Mesendoderm (in vitro differentiated cells): ENCODE results near the gene GJD4.

ENCODE experiments used
- DNase-seq: peaks from one replicate; pipeline ENCODE4 v3.0.0; 2013
- H2AK5ac ChIP-seq: 2 replicates; pipeline ENCODE4 v1.6.1; 2013; ENCODE audit warnings: low read length, inconsistent platforms
- H2BK120ac ChIP-seq: 2 replicates; pipeline ENCODE4 v1.6.1; 2013; ENCODE audit warnings: low read depth, mild to moderate bottlenecking, low read length, moderate library complexity, mixed read lengths
- H2BK15ac ChIP-seq: replicated peaks from 2 replicates; pipeline ENCODE4 v1.6.1; 2013; ENCODE audit warnings: low read depth, mild to moderate bottlenecking, moderate library complexity
- H2BK5ac ChIP-seq: 2 replicates; pipeline ENCODE4 v1.6.1; 2013; ENCODE audit warnings: low read length, inconsistent platforms
- H3K18ac ChIP-seq: 2 replicates; pipeline ENCODE4 v1.6.1; 2013; ENCODE audit warnings: mild to moderate bottlenecking, low read length, mixed read lengths
- H3K23ac ChIP-seq: one replicate; pipeline ENCODE4 v1.6.1; 2013; ENCODE audit warnings: low read length
- H3K27ac ChIP-seq: 2 replicates; pipeline ENCODE4 v1.5.1; 2013; ENCODE audit warnings: low read depth, mild to moderate bottlenecking, inconsistent platforms, low read length, moderate library complexity
- H3K27me3 ChIP-seq: 2 replicates; pipeline ENCODE4 v1.6.1; 2013; ENCODE audit warnings: low read length, control low read depth, mild to moderate bottlenecking, inconsistent platforms; ENCODE audit not compliant: insufficient read depth, poor library complexity
- H3K36me3 ChIP-seq: 2 replicates; pipeline ENCODE4 v1.6.1; 2013; ENCODE audit warnings: low read length, inconsistent platforms; ENCODE audit not compliant: control insufficient read depth, insufficient read depth
- H3K4ac ChIP-seq: one replicate; pipeline ENCODE4 v1.6.1; 2013; ENCODE audit warnings: low read depth, mild to moderate bottlenecking, low read length, moderate library complexity
- H3K4me1 ChIP-seq: 2 replicates; pipeline ENCODE4 v1.6.1; 2013; ENCODE audit warnings: low read depth, low read length, inconsistent platforms; ENCODE audit not compliant: control insufficient read depth
- H3K4me2 ChIP-seq: 2 replicates; pipeline ENCODE4 v1.6.1; 2013; ENCODE audit warnings: low read length
- H3K4me3 ChIP-seq: 2 replicates; pipeline ENCODE4 v1.5.1; 2013; ENCODE audit warnings: mild to moderate bottlenecking, low read length
- H3K56ac ChIP-seq: one replicate; pipeline ENCODE4 v1.6.1; 2013; ENCODE audit warnings: low read length
- H3K79me1 ChIP-seq: 2 replicates; pipeline ENCODE4 v1.6.1; 2013; ENCODE audit warnings: low read length, inconsistent platforms
- H3K79me2 ChIP-seq: 2 replicates; pipeline ENCODE4 v1.6.1; 2013; ENCODE audit warnings: mild to moderate bottlenecking, low read length; ENCODE audit not compliant: control insufficient read depth, insufficient read depth
- H3K9ac ChIP-seq: 2 replicates; pipeline ENCODE4 v1.6.1; 2013; ENCODE audit warnings: low read length, inconsistent platforms
- H4K5ac ChIP-seq: one replicate; pipeline ENCODE4 v1.6.1; 2013; ENCODE audit warnings: low read length
- H4K8ac ChIP-seq: one replicate; pipeline ENCODE4 v1.6.1; 2013; ENCODE audit warnings: low read depth, mild to moderate bottlenecking, control low read depth, low read length, moderate library complexity
- WGBS: extraction: QIAGEN DNeasy Blood & Tissue Kit; methylation state at CpG from one replicate; pipeline ENCODE4 v1.1.7; 2013; ENCODE audit warnings: low lambda C conversion rate, missing lambda C conversion rate; ENCODE audit not compliant: insufficient coverage; ENCODE audit errors: extremely low coverage; 5-methylcytosine and 5-hydroxymethylcytosine counted together

GJD4 gene

GRCh38 chr10:35633006-35633980 lies 28.2 kb downstream of the GJD4 start:
- Histone ChIP-seq H3K4me2 (no peak overlapping the region), H3K23ac (no peak overlapping the region), H3K56ac (no peak overlapping the region), H3K4me3 (no peak overlapping the region), H3K4ac (no peak overlapping the region), H3K4me1 (peaks cover 2% of the 10 kb centered on the region), H3K79me2 (no peaks in the 10 kb centered on the region), H4K8ac (no peak overlapping the region), H3K27me3 (no peaks in the 10 kb centered on the region), H3K27ac (no peak overlapping the region), H3K18ac (no peak overlapping the region), H4K5ac (no peak overlapping the region), H3K79me1 (no peaks in the 10 kb centered on the region), H2BK5ac (no peak overlapping the region), H3K36me3 (no peaks in the 10 kb centered on the region), H3K9ac (no peak overlapping the region), H2AK5ac (no peak overlapping the region), H2BK120ac (no peak overlapping the region), H2BK15ac (no peak overlapping the region)
- peak; percentile 52 for DNase-seq
- WGBS, result no CpG with 5 or more reads among the region's 12 CpGs

GRCh38 chr10:35635576-35635975 lies 30.4 kb downstream of the GJD4 start:
- Histone ChIP-seq H3K4me2 (no peak overlapping the region), H3K4me3 (no peak overlapping the region), H3K79me2 (peaks cover 2% of the 10 kb centered on the region), H2BK120ac (no peak overlapping the region), H3K36me3 (no peaks in the 10 kb centered on the region), H2BK15ac (no peak overlapping the region), H3K79me1 (no peaks in the 10 kb centered on the region), H3K27me3 (no peaks in the 10 kb centered on the region), H3K4ac (no peak overlapping the region), H3K27ac (no peak overlapping the region), H2AK5ac (no peak overlapping the region), H4K5ac (no peak overlapping the region), H3K56ac (no peak overlapping the region), H3K4me1 (peaks cover 2% of the 10 kb centered on the region), H3K23ac (no peak overlapping the region), H3K18ac (no peak overlapping the region), H2BK5ac (no peak overlapping the region), H4K8ac (no peak overlapping the region), H3K9ac (no peak overlapping the region)
- no CpG with 5 or more reads among the region's 6 CpGs for WGBS
- DNase-seq, result peak; percentile 83

GRCh38 chr10:35636956-35637355 lies 31.8 kb downstream of the GJD4 start:
- Histone ChIP-seq H3K4ac (no peak overlapping the region), H3K79me2 (peaks cover 5% of the 10 kb centered on the region), H2AK5ac (no peak overlapping the region), H3K23ac (no peak overlapping the region), H2BK5ac (no peak overlapping the region), H2BK15ac (no peak overlapping the region), H3K27ac (no peak overlapping the region), H3K27me3 (no peaks in the 10 kb centered on the region), H4K8ac (no peak overlapping the region), H3K36me3 (no peaks in the 10 kb centered on the region), H3K4me1 (peaks cover 2% of the 10 kb centered on the region), H4K5ac (no peak overlapping the region), H3K4me3 (no peak overlapping the region), H3K4me2 (no peak overlapping the region), H3K79me1 (no peaks in the 10 kb centered on the region), H2BK120ac (no peak overlapping the region), H3K18ac (no peak overlapping the region), H3K56ac (no peak overlapping the region), H3K9ac (no peak overlapping the region)
- no peak for DNase-seq
- WGBS, result no CpG with 5 or more reads among the region's 7 CpGs

- peak; percentile 79 for DNase-seq
- no peak overlapping the region for H4K5ac ChIP-seq
- H4K8ac ChIP-seq, result no peak overlapping the region
- no peaks in the 10 kb centered on the region for H3K36me3 ChIP-seq
- no peaks in the 10 kb centered on the region for H3K79me1 ChIP-seq
- no peak overlapping the region for H3K23ac ChIP-seq
- H3K9ac ChIP-seq, result no peak overlapping the region
- peak overlapping the region; percentile 13 for H3K4me2 ChIP-seq
- no peak overlapping the region for H2BK15ac ChIP-seq
- H3K4ac ChIP-seq, result no peak overlapping the region
- H3K27me3 ChIP-seq, result no peaks in the 10 kb centered on the region
- H3K56ac ChIP-seq, result no peak overlapping the region
- H3K4me3 ChIP-seq, result no peak overlapping the region
- H3K18ac ChIP-seq, result no peak overlapping the region
- H3K27ac ChIP-seq, result no peak overlapping the region
- H2AK5ac ChIP-seq, result no peak overlapping the region
- no CpG with 5 or more reads among the region's 8 CpGs for WGBS
- no peak overlapping the region for H2BK120ac ChIP-seq
- no peak overlapping the region for H2BK5ac ChIP-seq
- H3K4me1 ChIP-seq, result peaks cover 2% of the 10 kb centered on the region
- H3K79me2 ChIP-seq, result peaks cover 5% of the 10 kb centered on the region
These were observed 32.3 kb downstream of the GJD4 start for GRCh38 chr10:35637462-35637861.

- Histone ChIP-seq H3K79me1 (no peaks in the 10 kb centered on the region), H3K23ac (no peak overlapping the region), H2BK15ac (no peak overlapping the region), H2BK5ac (no peak overlapping the region), H3K9ac (no peak overlapping the region), H3K56ac (no peak overlapping the region), H3K36me3 (no peaks in the 10 kb centered on the region), H3K4ac (no peak overlapping the region), H2BK120ac (no peak overlapping the region), H4K5ac (no peak overlapping the region), H3K27me3 (no peaks in the 10 kb centered on the region), H2AK5ac (no peak overlapping the region), H3K4me2 (peak overlapping the region; percentile 0), H4K8ac (no peak overlapping the region), H3K4me1 (peaks cover 2% of the 10 kb centered on the region), H3K18ac (no peak overlapping the region), H3K27ac (no peak overlapping the region), H3K79me2 (peaks cover 5% of the 10 kb centered on the region), H3K4me3 (no peak overlapping the region)
- WGBS, result no CpG with 5 or more reads among the region's 4 CpGs
- DNase-seq, result no peak
These were observed 33.0 kb downstream of the GJD4 start for GRCh38 chr10:35638101-35638500.
